ENCODE measurements around the gene OLR1. TPM values are rescaled to one million over a fixed set of nuclear protein-coding genes. Genes with fewer than 3 reads are reported as not detected.

Gene OLR1
- total RNA-seq, 1 experiment from 2014 or later, result not detected

- ChIA-PET CTCF (no interaction called here), POLR2A (no interaction called here)
- Mint-ChIP-seq H3K4me1 (no peaks in the 10 kb centered on the region), H3K27ac (no peak overlapping the region), H3K27me3 (ENCODE audit: low read depth) (no peaks in the 10 kb centered on the region), H3K4me3 (no peak overlapping the region), H3K9me3 (peaks cover 21% of the 10 kb centered on the region), H3K36me3 (peaks cover 3% of the 10 kb centered on the region; the same call in 1 of the 2 replicates)
- TF ChIP-seq ETV6 (CRISPR knock-in tag; IDR thresholded peaks at IDR 0.05) (no peak), OVOL2 (CRISPR knock-in tag; IDR thresholded peaks at IDR 0.05; ENCODE audit: borderline replicate concordance) (no peak), NFYB (CRISPR knock-in tag; conservative IDR thresholded peaks at IDR 0.05; ENCODE audit: low read depth) (no peak), TEAD4 (CRISPR knock-in tag; IDR thresholded peaks at IDR 0.05) (no peak), HMGXB4 (CRISPR knock-in tag; IDR thresholded peaks at IDR 0.05) (no peak), CREM (CRISPR knock-in tag; IDR thresholded peaks at IDR 0.05) (no peak), ZNF532 (CRISPR knock-in tag; IDR thresholded peaks at IDR 0.05; ENCODE audit: borderline replicate concordance) (no peak), SP1 (CRISPR knock-in tag; conservative IDR thresholded peaks at IDR 0.05) (no peak), FOXK1 (CRISPR knock-in tag; IDR thresholded peaks at IDR 0.05) (no peak), ELF4 (CRISPR knock-in tag; IDR thresholded peaks at IDR 0.05; ENCODE audit: low read depth) (no peak), ZNF263 (CRISPR knock-in tag; IDR thresholded peaks at IDR 0.05; ENCODE audit: low read depth) (no peak)
- TF ChIP-seq, protein P1, sequence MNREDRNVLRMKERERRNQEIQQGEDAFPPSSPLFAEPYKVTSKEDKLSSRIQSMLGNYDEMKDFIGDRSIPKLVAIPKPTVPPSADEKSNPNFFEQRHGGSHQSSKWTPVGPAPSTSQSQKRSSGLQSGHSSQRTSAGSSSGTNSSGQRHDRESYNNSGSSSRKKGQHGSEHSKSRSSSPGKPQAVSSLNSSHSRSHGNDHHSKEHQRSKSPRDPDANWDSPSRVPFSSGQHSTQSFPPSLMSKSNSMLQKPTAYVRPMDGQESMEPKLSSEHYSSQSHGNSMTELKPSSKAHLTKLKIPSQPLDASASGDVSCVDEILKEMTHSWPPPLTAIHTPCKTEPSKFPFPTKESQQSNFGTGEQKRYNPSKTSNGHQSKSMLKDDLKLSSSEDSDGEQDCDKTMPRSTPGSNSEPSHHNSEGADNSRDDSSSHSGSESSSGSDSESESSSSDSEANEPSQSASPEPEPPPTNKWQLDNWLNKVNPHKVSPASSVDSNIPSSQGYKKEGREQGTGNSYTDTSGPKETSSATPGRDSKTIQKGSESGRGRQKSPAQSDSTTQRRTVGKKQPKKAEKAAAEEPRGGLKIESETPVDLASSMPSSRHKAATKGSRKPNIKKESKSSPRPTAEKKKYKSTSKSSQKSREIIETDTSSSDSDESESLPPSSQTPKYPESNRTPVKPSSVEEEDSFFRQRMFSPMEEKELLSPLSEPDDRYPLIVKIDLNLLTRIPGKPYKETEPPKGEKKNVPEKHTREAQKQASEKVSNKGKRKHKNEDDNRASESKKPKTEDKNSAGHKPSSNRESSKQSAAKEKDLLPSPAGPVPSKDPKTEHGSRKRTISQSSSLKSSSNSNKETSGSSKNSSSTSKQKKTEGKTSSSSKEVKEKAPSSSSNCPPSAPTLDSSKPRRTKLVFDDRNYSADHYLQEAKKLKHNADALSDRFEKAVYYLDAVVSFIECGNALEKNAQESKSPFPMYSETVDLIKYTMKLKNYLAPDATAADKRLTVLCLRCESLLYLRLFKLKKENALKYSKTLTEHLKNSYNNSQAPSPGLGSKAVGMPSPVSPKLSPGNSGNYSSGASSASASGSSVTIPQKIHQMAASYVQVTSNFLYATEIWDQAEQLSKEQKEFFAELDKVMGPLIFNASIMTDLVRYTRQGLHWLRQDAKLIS (CRISPR knock-in tag; IDR thresholded peaks at IDR 0.05; ENCODE audit: borderline replicate concordance), result no peak
- TF ChIP-seq, protein P2, sequence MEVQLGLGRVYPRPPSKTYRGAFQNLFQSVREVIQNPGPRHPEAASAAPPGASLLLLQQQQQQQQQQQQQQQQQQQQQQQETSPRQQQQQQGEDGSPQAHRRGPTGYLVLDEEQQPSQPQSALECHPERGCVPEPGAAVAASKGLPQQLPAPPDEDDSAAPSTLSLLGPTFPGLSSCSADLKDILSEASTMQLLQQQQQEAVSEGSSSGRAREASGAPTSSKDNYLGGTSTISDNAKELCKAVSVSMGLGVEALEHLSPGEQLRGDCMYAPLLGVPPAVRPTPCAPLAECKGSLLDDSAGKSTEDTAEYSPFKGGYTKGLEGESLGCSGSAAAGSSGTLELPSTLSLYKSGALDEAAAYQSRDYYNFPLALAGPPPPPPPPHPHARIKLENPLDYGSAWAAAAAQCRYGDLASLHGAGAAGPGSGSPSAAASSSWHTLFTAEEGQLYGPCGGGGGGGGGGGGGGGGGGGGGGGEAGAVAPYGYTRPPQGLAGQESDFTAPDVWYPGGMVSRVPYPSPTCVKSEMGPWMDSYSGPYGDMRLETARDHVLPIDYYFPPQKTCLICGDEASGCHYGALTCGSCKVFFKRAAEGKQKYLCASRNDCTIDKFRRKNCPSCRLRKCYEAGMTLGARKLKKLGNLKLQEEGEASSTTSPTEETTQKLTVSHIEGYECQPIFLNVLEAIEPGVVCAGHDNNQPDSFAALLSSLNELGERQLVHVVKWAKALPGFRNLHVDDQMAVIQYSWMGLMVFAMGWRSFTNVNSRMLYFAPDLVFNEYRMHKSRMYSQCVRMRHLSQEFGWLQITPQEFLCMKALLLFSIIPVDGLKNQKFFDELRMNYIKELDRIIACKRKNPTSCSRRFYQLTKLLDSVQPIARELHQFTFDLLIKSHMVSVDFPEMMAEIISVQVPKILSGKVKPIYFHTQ (CRISPR knock-in tag; IDR thresholded peaks at IDR 0.05), result no peak
- TF ChIP-seq, protein P3, sequence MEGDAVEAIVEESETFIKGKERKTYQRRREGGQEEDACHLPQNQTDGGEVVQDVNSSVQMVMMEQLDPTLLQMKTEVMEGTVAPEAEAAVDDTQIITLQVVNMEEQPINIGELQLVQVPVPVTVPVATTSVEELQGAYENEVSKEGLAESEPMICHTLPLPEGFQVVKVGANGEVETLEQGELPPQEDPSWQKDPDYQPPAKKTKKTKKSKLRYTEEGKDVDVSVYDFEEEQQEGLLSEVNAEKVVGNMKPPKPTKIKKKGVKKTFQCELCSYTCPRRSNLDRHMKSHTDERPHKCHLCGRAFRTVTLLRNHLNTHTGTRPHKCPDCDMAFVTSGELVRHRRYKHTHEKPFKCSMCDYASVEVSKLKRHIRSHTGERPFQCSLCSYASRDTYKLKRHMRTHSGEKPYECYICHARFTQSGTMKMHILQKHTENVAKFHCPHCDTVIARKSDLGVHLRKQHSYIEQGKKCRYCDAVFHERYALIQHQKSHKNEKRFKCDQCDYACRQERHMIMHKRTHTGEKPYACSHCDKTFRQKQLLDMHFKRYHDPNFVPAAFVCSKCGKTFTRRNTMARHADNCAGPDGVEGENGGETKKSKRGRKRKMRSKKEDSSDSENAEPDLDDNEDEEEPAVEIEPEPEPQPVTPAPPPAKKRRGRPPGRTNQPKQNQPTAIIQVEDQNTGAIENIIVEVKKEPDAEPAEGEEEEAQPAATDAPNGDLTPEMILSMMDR (IDR thresholded peaks at IDR 0.05), result no peak
- TF ChIP-seq, protein P4, sequence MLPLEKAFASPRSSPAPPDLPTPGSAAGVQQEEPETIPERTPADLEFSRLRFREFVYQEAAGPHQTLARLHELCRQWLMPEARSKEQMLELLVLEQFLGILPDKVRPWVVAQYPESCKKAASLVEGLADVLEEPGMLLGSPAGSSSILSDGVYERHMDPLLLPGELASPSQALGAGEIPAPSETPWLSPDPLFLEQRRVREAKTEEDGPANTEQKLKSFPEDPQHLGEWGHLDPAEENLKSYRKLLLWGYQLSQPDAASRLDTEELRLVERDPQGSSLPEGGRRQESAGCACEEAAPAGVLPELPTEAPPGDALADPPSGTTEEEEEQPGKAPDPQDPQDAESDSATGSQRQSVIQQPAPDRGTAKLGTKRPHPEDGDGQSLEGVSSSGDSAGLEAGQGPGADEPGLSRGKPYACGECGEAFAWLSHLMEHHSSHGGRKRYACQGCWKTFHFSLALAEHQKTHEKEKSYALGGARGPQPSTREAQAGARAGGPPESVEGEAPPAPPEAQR (CRISPR knock-in tag; IDR thresholded peaks at IDR 0.05), result no peak
- TF ChIP-seq, protein P5, sequence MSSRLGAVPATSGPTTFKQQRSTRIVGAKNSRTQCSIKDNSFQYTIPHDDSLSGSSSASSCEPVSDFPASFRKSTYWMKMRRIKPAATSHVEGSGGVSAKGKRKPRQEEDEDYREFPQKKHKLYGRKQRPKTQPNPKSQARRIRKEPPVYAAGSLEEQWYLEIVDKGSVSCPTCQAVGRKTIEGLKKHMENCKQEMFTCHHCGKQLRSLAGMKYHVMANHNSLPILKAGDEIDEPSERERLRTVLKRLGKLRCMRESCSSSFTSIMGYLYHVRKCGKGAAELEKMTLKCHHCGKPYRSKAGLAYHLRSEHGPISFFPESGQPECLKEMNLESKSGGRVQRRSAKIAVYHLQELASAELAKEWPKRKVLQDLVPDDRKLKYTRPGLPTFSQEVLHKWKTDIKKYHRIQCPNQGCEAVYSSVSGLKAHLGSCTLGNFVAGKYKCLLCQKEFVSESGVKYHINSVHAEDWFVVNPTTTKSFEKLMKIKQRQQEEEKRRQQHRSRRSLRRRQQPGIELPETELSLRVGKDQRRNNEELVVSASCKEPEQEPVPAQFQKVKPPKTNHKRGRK (CRISPR knock-in tag; IDR thresholded peaks at IDR 0.05; ENCODE audit: borderline replicate concordance), result no peak
- TF ChIP-seq, protein P6, sequence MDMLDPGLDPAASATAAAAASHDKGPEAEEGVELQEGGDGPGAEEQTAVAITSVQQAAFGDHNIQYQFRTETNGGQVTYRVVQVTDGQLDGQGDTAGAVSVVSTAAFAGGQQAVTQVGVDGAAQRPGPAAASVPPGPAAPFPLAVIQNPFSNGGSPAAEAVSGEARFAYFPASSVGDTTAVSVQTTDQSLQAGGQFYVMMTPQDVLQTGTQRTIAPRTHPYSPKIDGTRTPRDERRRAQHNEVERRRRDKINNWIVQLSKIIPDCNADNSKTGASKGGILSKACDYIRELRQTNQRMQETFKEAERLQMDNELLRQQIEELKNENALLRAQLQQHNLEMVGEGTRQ (CRISPR knock-in tag; IDR thresholded peaks at IDR 0.05), result no peak
- ATAC-seq (no peak), DNase-seq (ENCODE audit: low spot score) (no peak)
These were observed 61.6 kb downstream of the OLR1 start for GRCh38 chr12:10110256-10110844.
